ENCODE results near the gene TNFRSF13B. TPM values are rescaled to one million over a fixed set of nuclear protein-coding genes. Genes with fewer than 3 reads are reported as not detected.
A peak's percentile ranks its signal among the peaks of the same experiment; 100 is the strongest.
"Not testable (repeated sequence)": the region's sequence is repeated elsewhere in the genome, so short reads cannot be mapped to it uniquely, and the experiment has no call there.

The TNFRSF13B gene
- total RNA-seq, 1 experiment from 2014 or later, result not detected

- DNase-seq (ENCODE audit: low spot score), result not testable (repeated sequence)
Observed at GRCh38 chr17:17004997-17005614, 33.2 kb upstream of the TNFRSF13B start.

- DNase-seq (ENCODE audit: low spot score), result no peak
Observed at GRCh38 chr17:17004251-17004996, 32.5 kb upstream of the TNFRSF13B start.

- DNase-seq (ENCODE audit: low spot score), result not testable (repeated sequence)
Observed at GRCh38 chr17:17002731-17003715, 31.1 kb upstream of the TNFRSF13B start.

GRCh38 chr17:17001874-17002520 lies 30.1 kb upstream of the TNFRSF13B start:
- peak; percentile 78 for DNase-seq (ENCODE audit: low spot score)

GRCh38 chr17:17001076-17001777 lies 29.3 kb upstream of the TNFRSF13B start:
- DNase-seq (ENCODE audit: low spot score), result no peak

GRCh38 chr17:16999931-17000625 lies 28.2 kb upstream of the TNFRSF13B start:
- DNase-seq (ENCODE audit: low spot score), result no peak

GRCh38 chr17:16997514-16998429 lies 25.9 kb upstream of the TNFRSF13B start:
- DNase-seq (ENCODE audit: low spot score), result peak; percentile 32

GRCh38 chr17:16996726-16997125 lies 24.8 kb upstream of the TNFRSF13B start:
- not testable (repeated sequence) for DNase-seq (ENCODE audit: low spot score)

GRCh38 chr17:16995930-16996329 lies 24.0 kb upstream of the TNFRSF13B start:
- DNase-seq (ENCODE audit: low spot score), result no peak

GRCh38 chr17:16994631-16995030 lies 22.7 kb upstream of the TNFRSF13B start:
- DNase-seq (ENCODE audit: low spot score), result no peak

GRCh38 chr17:16991349-16992009 lies 19.6 kb upstream of the TNFRSF13B start:
- peak; percentile 58 for DNase-seq (ENCODE audit: low spot score)

GRCh38 chr17:16989953-16990860 lies 18.3 kb upstream of the TNFRSF13B start:
- no peak for DNase-seq (ENCODE audit: low spot score)

GRCh38 chr17:16989230-16989952 lies 17.5 kb upstream of the TNFRSF13B start:
- DNase-seq (ENCODE audit: low spot score), result no peak

GRCh38 chr17:16988749-16989229 lies 16.9 kb upstream of the TNFRSF13B start:
- no peak for DNase-seq (ENCODE audit: low spot score)

GRCh38 chr17:16987830-16988601 lies 16.1 kb upstream of the TNFRSF13B start:
- DNase-seq (ENCODE audit: low spot score), result no peak

Data from HT-29 (cell line).